Umbilical cord (tissue), 2 donors: ENCODE data around the gene KRTAP4-5. TPM values are rescaled to one million over a fixed set of nuclear protein-coding genes. Genes with fewer than 3 reads are reported as not detected.
"Not testable (repeated sequence)": the region's sequence is repeated elsewhere in the genome, so short reads cannot be mapped to it uniquely, and the experiment has no call there.

Experiments
- DNase-seq: peaks from one replicate; pipeline ENCODE4 v3.0.0-alpha.2; 2015; ENCODE audit warnings: low spot score
- total RNA-seq: library from RNA; depleted of rRNA; stranded (reverse); fragments of >200 nt; gene quantifications from one replicate; pipeline ENCODE4 v1.2.3, GENCODE V29; 2014; ENCODE audit warnings: low replicate concordance; ENCODE audit not compliant: insufficient read depth

The KRTAP4-5 gene
- 5.5 TPM for total RNA-seq

GRCh38 chr17:41149652-41149985, at the start of gene KRTAP4-5:
Gene KRTAP4-5, minus strand, starts transcription at chr17:41149825. Its CDS starts 58 bp downstream, at chr17:41149767.
- DNase-seq = no peak

GRCh38 chr17:41196068-41196467, 46.4 kb upstream of the KRTAP4-5 start:
- DNase-seq = no peak

GRCh38 chr17:41190328-41190727, 40.7 kb upstream of the KRTAP4-5 start:
- no peak for DNase-seq

GRCh38 chr17:41189837-41190318, 40.3 kb upstream of the KRTAP4-5 start, which contains the start of gene KRTAP9-1:
Gene KRTAP9-1, plus strand, starts transcription at chr17:41189887. Its CDS starts 0 bp downstream, at chr17:41189887.
- DNase-seq = not testable (repeated sequence)

- no peak for DNase-seq
Measured at GRCh38 chr17:41186872-41187271, 37.2 kb upstream of the KRTAP4-5 start.

- no peak for DNase-seq
Measured at GRCh38 chr17:41185001-41185400, 35.4 kb upstream of the KRTAP4-5 start.

- no peak for DNase-seq
Measured at GRCh38 chr17:41184480-41184961, 34.9 kb upstream of the KRTAP4-5 start, which contains the start of gene KRTAP4-1. Gene KRTAP4-1, minus strand, starts transcription at chr17:41184911. Its CDS starts 57 bp downstream, at chr17:41184854.

GRCh38 chr17:41178843-41179616, 29.4 kb upstream of the KRTAP4-5 start:
- DNase-seq = no peak

GRCh38 chr17:41178341-41178740, 28.7 kb upstream of the KRTAP4-5 start:
- DNase-seq = no peak

GRCh38 chr17:41177727-41178271, 28.2 kb upstream of the KRTAP4-5 start, which contains the start of gene KRTAP4-2:
Gene KRTAP4-2, minus strand, starts transcription at chr17:41178221. Its CDS starts 57 bp downstream, at chr17:41178164.
- DNase-seq = no peak

GRCh38 chr17:41176744-41177387, 27.2 kb upstream of the KRTAP4-5 start:
- DNase-seq = no peak

GRCh38 chr17:41171886-41172285, 22.3 kb upstream of the KRTAP4-5 start:
- DNase-seq = no peak

- DNase-seq = no peak
Measured at GRCh38 chr17:41168121-41168520, 18.5 kb upstream of the KRTAP4-5 start, which contains the start of gene KRTAP4-3. Gene KRTAP4-3, minus strand, starts transcription at chr17:41168221. Its CDS starts 49 bp downstream, at chr17:41168172.

GRCh38 chr17:41167561-41167960, 17.9 kb upstream of the KRTAP4-5 start:
- no peak for DNase-seq

GRCh38 chr17:41163828-41164227, 14.2 kb upstream of the KRTAP4-5 start:
- DNase-seq = no peak

GRCh38 chr17:41160648-41161047, 11.0 kb upstream of the KRTAP4-5 start, which contains the start of gene KRTAP4-4:
Gene KRTAP4-4, minus strand, starts transcription at chr17:41160748. Its CDS starts 57 bp downstream, at chr17:41160691.
- DNase-seq = no peak

- DNase-seq = not testable (repeated sequence)
Measured at GRCh38 chr17:41160190-41160589, 10.6 kb upstream of the KRTAP4-5 start.

- peak; percentile 38 for DNase-seq
Measured at GRCh38 chr17:41153856-41154255, 4.2 kb upstream of the KRTAP4-5 start.

GRCh38 chr17:41151525-41151924, 1.9 kb upstream of the KRTAP4-5 start:
- no peak for DNase-seq

GRCh38 chr17:41150026-41150425, 401 bp upstream of the KRTAP4-5 start:
- DNase-seq = no peak

GRCh38 chr17:41148971-41149651, 514 bp downstream of the KRTAP4-5 start:
- not testable (repeated sequence) for DNase-seq
